Hepatocyte (in vitro differentiated cells): ENCODE measurements around the gene CCNC. TPM values are rescaled to one million over a fixed set of nuclear protein-coding genes. Genes with fewer than 3 reads are reported as not detected.

Source experiments
- DNase-seq: peaks from one replicate; pipeline ENCODE4 v3.0.0-alpha.2; 2016; ENCODE audit warnings: low spot score
- H2AFZ ChIP-seq: fragments of 200-600 bp; sonication (generic); 2 replicates; pipeline ENCODE4 v1.6.0; 2016; ENCODE audit warnings: antibody characterized with exemption, mild to moderate bottlenecking
- H3K27ac ChIP-seq: fragments of 200-600 bp; sonication (generic); 2 replicates; pipeline ENCODE4 v1.5.1; 2016; ENCODE audit warnings: mild to moderate bottlenecking
- H3K27me3 ChIP-seq: fragments of 200-600 bp; sonication (generic); 2 replicates; pipeline ENCODE4 v1.6.1; 2016
- H3K36me3 ChIP-seq: fragments of 200-600 bp; sonication (generic); replicated peaks from 2 replicates; pipeline ENCODE4 v1.5.1; 2016; ENCODE audit warnings: low read depth; ENCODE audit not compliant: insufficient read depth
- H3K4me1 ChIP-seq: fragments of 200-600 bp; sonication (generic); 2 replicates; pipeline ENCODE4 v1.5.1; 2016; ENCODE audit warnings: mild to moderate bottlenecking, moderate library complexity; ENCODE audit not compliant: insufficient read depth
- H3K4me2 ChIP-seq: fragments of 200-600 bp; sonication (generic); 2 replicates; pipeline ENCODE4 v1.6.0; 2016
- H3K4me3 ChIP-seq: fragments of 200-600 bp; sonication (generic); 2 replicates; pipeline ENCODE4 v1.5.1; 2016; ENCODE audit warnings: mild to moderate bottlenecking
- H3K79me2 ChIP-seq: fragments of 200-600 bp; sonication (generic); 2 replicates; pipeline ENCODE4 v1.6.0; 2017; ENCODE audit warnings: mild to moderate bottlenecking
- H3K9me2 ChIP-seq: fragments of 200-600 bp; sonication (generic); replicated peaks from 2 replicates; pipeline ENCODE4 v1.6.0; 2017; ENCODE audit warnings: mild to moderate bottlenecking; ENCODE audit not compliant: insufficient read depth
- H3K9me3 ChIP-seq: fragments of 200-600 bp; sonication (generic); 2 replicates; pipeline ENCODE4 v1.5.1; 2016; ENCODE audit warnings: low read depth, mild to moderate bottlenecking
- H4K20me1 ChIP-seq: fragments of 200-600 bp; sonication (generic); 2 replicates; pipeline ENCODE4 v1.6.0; 2016; ENCODE audit warnings: mild to moderate bottlenecking; ENCODE audit not compliant: insufficient read depth, poor library complexity, severe bottlenecking
- EZH2 ChIP-seq: fragments of 200-600 bp; sonication (generic); IDR thresholded peaks from 2 replicates; pipeline ENCODE4 v1.6.1; 2016; ENCODE audit warnings: antibody characterized with exemption, mild to moderate bottlenecking, borderline replicate concordance
- EZH2phosphoT487 ChIP-seq: fragments of 200-600 bp; sonication (generic); IDR thresholded peaks from one replicate; pipeline ENCODE4 v1.6.1; 2018; ENCODE audit warnings: antibody characterized with exemption, mild to moderate bottlenecking, low read depth, moderate library complexity; ENCODE audit not compliant: unreplicated experiment, severe bottlenecking
- WGBS: methylation state at CpG from one replicate; pipeline ENCODE4 v1.1.6; 2016; ENCODE audit warnings: low lambda C conversion rate; ENCODE audit errors: missing lambda C conversion rate; 5-methylcytosine and 5-hydroxymethylcytosine counted together
- polyA plus RNA-seq: library from polyadenylated mRNA; unstranded; fragments of >200 nt; fragmentation: Nextera tagmentation; extraction: Ambion mirVana; gene quantifications from 2 replicates; pipeline ENCODE4 v1.2.1, GENCODE V29; 2016
- total RNA-seq: library from RNA; depleted of rRNA; stranded (reverse); fragments of >200 nt; gene quantifications from 2 replicates; pipeline ENCODE4 v1.2.3, GENCODE V29; 2014
- TF ChIP-seq, protein P1 (sequence below): fragments of 200-600 bp; sonication (generic); IDR thresholded peaks from 2 replicates; pipeline ENCODE4 v1.5.1; 2016; ENCODE audit warnings: antibody characterized with exemption, mild to moderate bottlenecking; ENCODE audit not compliant: poor library complexity

CCNC gene
- total and polyA plus RNA-seq, 2 experiments from 2014 or later, result 59.5 to 102 TPM

DNA sequence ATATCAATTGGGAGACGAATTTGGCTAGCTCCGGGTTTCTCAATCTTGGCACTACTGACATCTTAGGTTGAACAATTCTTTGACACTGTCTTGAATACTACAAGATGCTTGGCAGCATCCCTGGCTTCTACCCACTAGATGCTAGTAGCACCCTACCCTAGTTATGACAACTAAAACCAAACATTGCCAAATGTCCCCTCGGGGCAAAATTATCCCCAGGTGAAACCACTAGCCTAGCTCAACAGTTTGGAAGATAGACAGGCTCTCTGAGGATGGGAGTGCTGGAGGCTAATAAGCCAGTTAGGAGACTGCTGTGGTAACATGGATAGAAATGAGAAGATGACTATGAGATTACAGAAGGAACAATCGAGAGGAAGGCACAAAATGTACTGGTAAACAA, 20.9 kb downstream of the CCNC start:
- Histone ChIP-seq H2AFZ (no peak overlapping the region), H3K4me1 (no peaks in the 10 kb centered on the region), H3K27me3 (no peaks in the 10 kb centered on the region), H4K20me1 (peaks cover 6% of the 10 kb centered on the region), H3K9me3 (no peaks in the 10 kb centered on the region), H3K9me2 (no peaks in the 10 kb centered on the region), H3K4me3 (no peak overlapping the region), H3K36me3 (peaks cover 3% of the 10 kb centered on the region), H3K27ac (no peak overlapping the region), H3K4me2 (no peak overlapping the region), H3K79me2 (peaks cover 4% of the 10 kb centered on the region)
- WGBS, result 94% methylated on average over 4 of the region's 4 CpGs
- no peak for DNase-seq
- TF ChIP-seq, protein P1, sequence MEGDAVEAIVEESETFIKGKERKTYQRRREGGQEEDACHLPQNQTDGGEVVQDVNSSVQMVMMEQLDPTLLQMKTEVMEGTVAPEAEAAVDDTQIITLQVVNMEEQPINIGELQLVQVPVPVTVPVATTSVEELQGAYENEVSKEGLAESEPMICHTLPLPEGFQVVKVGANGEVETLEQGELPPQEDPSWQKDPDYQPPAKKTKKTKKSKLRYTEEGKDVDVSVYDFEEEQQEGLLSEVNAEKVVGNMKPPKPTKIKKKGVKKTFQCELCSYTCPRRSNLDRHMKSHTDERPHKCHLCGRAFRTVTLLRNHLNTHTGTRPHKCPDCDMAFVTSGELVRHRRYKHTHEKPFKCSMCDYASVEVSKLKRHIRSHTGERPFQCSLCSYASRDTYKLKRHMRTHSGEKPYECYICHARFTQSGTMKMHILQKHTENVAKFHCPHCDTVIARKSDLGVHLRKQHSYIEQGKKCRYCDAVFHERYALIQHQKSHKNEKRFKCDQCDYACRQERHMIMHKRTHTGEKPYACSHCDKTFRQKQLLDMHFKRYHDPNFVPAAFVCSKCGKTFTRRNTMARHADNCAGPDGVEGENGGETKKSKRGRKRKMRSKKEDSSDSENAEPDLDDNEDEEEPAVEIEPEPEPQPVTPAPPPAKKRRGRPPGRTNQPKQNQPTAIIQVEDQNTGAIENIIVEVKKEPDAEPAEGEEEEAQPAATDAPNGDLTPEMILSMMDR, result no peak
- TF ChIP-seq EZH2, result no peak
- no peak for TF ChIP-seq EZH2phosphoT487

- no peak overlapping the region for H2AFZ ChIP-seq
- H3K79me2 ChIP-seq, result no peaks in the 10 kb centered on the region
- H3K4me1 ChIP-seq, result no peaks in the 10 kb centered on the region
- H3K36me3 ChIP-seq, result peaks cover under 1% of the 10 kb centered on the region
- H3K4me2 ChIP-seq, result no peak overlapping the region
- H3K27ac ChIP-seq, result no peak overlapping the region
- WGBS, result 100% methylated on average over 1 of the region's 1 CpG
- no peak overlapping the region for H3K4me3 ChIP-seq
- TF ChIP-seq EZH2, result no peak
- TF ChIP-seq, protein P1, result no peak
- no peak for TF ChIP-seq EZH2phosphoT487
- no peaks in the 10 kb centered on the region for H3K9me2 ChIP-seq
- H4K20me1 ChIP-seq, result peaks cover under 1% of the 10 kb centered on the region
- DNase-seq, result no peak
- no peaks in the 10 kb centered on the region for H3K27me3 ChIP-seq
- no peaks in the 10 kb centered on the region for H3K9me3 ChIP-seq
Measured at GRCh38 chr6:99545442-99545841, 23.0 kb downstream of the CCNC start.

GRCh38 chr6:99543968-99544367, 24.5 kb downstream of the CCNC start:
- no peak for DNase-seq
- Histone ChIP-seq H4K20me1 (no peaks in the 10 kb centered on the region), H2AFZ (no peak overlapping the region), H3K27ac (no peak overlapping the region), H3K36me3 (no peaks in the 10 kb centered on the region), H3K4me2 (no peak overlapping the region), H3K79me2 (no peaks in the 10 kb centered on the region), H3K4me3 (no peak overlapping the region), H3K9me2 (no peaks in the 10 kb centered on the region), H3K27me3 (no peaks in the 10 kb centered on the region), H3K4me1 (no peaks in the 10 kb centered on the region), H3K9me3 (no peaks in the 10 kb centered on the region)
- TF ChIP-seq, protein P1, result no peak
- TF ChIP-seq EZH2, result no peak
- no peak for TF ChIP-seq EZH2phosphoT487

DNA sequence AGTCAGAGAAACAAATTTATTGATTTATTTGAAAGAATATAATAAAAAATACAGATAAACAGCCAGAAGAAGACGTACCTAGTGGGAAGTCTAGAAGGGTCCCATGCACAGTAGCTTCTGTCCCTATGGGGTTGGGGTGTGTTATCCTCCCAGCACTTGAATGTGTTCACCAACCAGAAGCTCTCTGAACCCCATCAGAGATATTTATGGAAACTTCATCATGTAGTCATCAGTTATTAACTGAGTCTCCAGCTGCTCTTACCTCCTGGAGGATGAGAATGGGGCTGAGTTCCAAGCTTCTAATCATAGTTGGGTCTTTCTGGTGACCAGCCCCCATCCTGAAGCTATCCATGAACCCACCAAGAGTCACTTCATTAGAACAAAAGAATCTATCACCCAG, 37.8 kb downstream of the CCNC start:
- 96% methylated on average over 1 of the region's 1 CpG for WGBS
- no peak overlapping the region for H3K27ac ChIP-seq
- H2AFZ ChIP-seq, result no peak overlapping the region
- no peak overlapping the region for H3K4me2 ChIP-seq
- no peak overlapping the region for H3K4me3 ChIP-seq
- TF ChIP-seq EZH2phosphoT487 (no peak), EZH2 (no peak)
- TF ChIP-seq, protein P1, result no peak
- H3K79me2 ChIP-seq, result no peaks in the 10 kb centered on the region
- DNase-seq, result no peak
- peaks cover 3% of the 10 kb centered on the region for H4K20me1 ChIP-seq
- no peaks in the 10 kb centered on the region for H3K9me3 ChIP-seq
- no peaks in the 10 kb centered on the region for H3K36me3 ChIP-seq
- no peaks in the 10 kb centered on the region for H3K9me2 ChIP-seq
- H3K27me3 ChIP-seq, result no peaks in the 10 kb centered on the region
- no peaks in the 10 kb centered on the region for H3K4me1 ChIP-seq
